ENCODE data around the gene NFX1.
A peak's percentile ranks its signal among the peaks of the same experiment; 100 is the strongest.

NFX1 gene

DNA sequence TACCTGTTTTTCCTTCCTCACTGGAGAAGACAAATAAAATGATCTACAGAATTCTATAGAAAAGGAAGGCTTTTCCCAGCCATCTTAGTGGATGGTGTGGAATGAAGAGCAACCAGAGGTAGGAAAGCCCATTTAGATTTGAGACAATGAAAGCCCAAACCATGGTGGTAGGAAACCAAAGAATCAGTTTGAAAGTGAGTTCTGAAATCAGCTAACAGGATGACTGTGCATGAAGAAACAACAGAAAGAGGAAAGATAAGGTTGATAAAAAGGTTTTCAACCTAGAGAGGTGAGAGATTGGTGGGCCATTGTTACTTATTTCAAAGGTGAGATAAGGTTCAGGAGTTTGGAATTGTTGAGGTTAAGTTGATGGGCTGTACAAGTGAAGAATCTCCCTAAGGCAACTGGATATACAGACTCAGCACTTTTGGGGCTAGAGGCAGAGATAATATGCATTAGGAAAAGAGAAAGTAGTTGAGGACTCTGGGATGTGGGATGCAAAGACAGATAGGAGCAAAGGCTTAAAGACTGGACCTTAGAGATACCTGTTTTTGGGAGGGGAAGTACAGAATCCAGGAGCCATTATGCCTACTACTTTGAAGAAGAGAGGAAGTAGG, 23.1 kb upstream of the NFX1 start:
- H3K4me1 ChIP-seq (ENCODE audit: control insufficient read depth, insufficient read depth, low read length, poor library complexity, severe bottlenecking), result no peaks in the 10 kb centered on the region
- no peaks in the 10 kb centered on the region for H3K9me3 ChIP-seq (ENCODE audit: control insufficient read depth, low read length)
- H3K27ac ChIP-seq (ENCODE audit: low read depth, low read length, severe bottlenecking), result no peak overlapping the region
- no peak overlapping the region for H3K4me3 ChIP-seq (ENCODE audit: extremely low read depth, insufficient read depth, low read length, poor library complexity, severe bottlenecking)
- peaks cover 62% of the 10 kb centered on the region for H3K36me3 ChIP-seq (ENCODE audit: control insufficient read depth, insufficient read depth, low read length)

DNA sequence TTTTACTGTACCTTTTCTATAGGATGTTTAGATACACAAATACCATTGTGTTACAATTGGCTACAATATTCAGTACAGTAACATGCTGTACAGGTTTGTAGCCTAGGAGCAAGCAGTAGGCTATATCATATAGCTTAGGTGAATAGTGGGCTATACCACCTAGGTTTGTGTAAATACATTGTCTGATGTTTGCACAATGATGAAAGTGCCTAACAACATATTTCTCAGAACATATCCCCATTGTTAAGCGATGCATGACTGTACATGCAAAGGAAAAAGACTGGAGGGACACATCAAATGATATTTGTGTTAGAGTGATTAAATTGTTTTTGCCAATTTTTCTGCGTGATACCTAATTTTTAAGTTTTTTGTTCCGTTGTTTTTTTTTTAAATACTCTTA, 20.2 kb upstream of the NFX1 start:
- H3K27ac ChIP-seq (ENCODE audit: low read depth, low read length, severe bottlenecking), result no peak overlapping the region
- no peaks in the 10 kb centered on the region for H3K4me1 ChIP-seq (ENCODE audit: control insufficient read depth, insufficient read depth, low read length, poor library complexity, severe bottlenecking)
- no peak overlapping the region for H3K4me3 ChIP-seq (ENCODE audit: extremely low read depth, insufficient read depth, low read length, poor library complexity, severe bottlenecking)
- H3K36me3 ChIP-seq (ENCODE audit: control insufficient read depth, insufficient read depth, low read length), result peaks cover 82% of the 10 kb centered on the region
- H3K9me3 ChIP-seq (ENCODE audit: control insufficient read depth, low read length), result no peaks in the 10 kb centered on the region
- 100% methylated on average over 2 of the region's 3 CpGs; no CpG with 5 or more reads in 1 of the 2 experiments for WGBS, 2 experiments (ENCODE audit: insufficient coverage in 2 of 2)

- Histone ChIP-seq H3K4me1 (ENCODE audit: control insufficient read depth, insufficient read depth, low read length, poor library complexity, severe bottlenecking) (no peaks in the 10 kb centered on the region), H3K4me3 (ENCODE audit: extremely low read depth, insufficient read depth, low read length, poor library complexity, severe bottlenecking) (no peak overlapping the region), H3K36me3 (ENCODE audit: control insufficient read depth, insufficient read depth, low read length) (peaks cover 90% of the 10 kb centered on the region), H3K27ac (ENCODE audit: low read depth, low read length, severe bottlenecking) (no peak overlapping the region), H3K9me3 (ENCODE audit: control insufficient read depth, low read length) (no peaks in the 10 kb centered on the region)
- WGBS, 2 experiments (ENCODE audit: insufficient coverage in 2 of 2), result 100% methylated on average over 1 of the region's 1 CpG; no CpG with 5 or more reads in 1 of the 2 experiments
Observed at GRCh38 chr9:33272061-33272460, 18.3 kb upstream of the NFX1 start.

DNA sequence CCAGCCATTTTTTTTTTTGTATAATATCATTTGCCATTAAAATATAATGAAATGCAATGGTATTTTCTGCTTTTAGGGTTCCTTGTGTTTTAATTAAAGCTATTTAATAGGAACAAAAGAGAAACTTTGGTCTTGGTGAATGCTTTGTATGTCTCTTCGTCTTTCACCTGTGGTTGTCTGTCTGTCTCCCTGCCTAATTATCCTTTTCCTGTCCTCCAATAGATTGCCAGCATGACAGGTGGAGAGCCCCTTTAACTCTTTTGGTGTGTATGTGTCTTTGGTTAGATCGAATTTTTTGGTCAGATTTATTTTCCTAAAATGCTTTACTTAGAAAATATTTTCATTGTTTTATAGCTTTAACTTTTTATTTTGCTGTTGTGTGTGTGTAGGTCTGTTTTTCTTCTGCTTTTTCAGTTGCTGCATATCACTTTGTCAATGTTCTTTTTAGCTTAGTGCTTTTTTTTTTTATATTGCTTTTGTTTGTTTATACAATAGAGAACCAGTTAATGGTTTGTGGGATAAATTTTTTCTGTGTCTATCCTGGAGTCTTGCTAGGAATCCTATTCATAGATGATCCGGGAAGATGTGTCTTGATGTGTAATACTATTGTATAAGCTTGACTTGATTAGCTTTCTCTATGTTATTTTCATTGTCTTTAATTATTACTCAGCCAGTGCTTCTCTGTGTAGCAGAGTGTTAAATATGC, 16.9 kb upstream of the NFX1 start:
- Histone ChIP-seq H3K36me3 (ENCODE audit: control insufficient read depth, insufficient read depth, low read length) (peaks cover 89% of the 10 kb centered on the region), H3K27ac (ENCODE audit: low read depth, low read length, severe bottlenecking) (no peak overlapping the region), H3K4me1 (ENCODE audit: control insufficient read depth, insufficient read depth, low read length, poor library complexity, severe bottlenecking) (no peaks in the 10 kb centered on the region), H3K4me3 (ENCODE audit: extremely low read depth, insufficient read depth, low read length, poor library complexity, severe bottlenecking) (no peak overlapping the region), H3K9me3 (ENCODE audit: control insufficient read depth, low read length) (no peaks in the 10 kb centered on the region)
- WGBS, 2 experiments (ENCODE audit: insufficient coverage in 2 of 2), result 100% methylated on average over 1 of the region's 3 CpGs; no CpG with 5 or more reads in 1 of the 2 experiments

GRCh38 chr9:33273972-33274328, 16.4 kb upstream of the NFX1 start:
- Histone ChIP-seq H3K4me1 (ENCODE audit: control insufficient read depth, insufficient read depth, low read length, poor library complexity, severe bottlenecking) (no peaks in the 10 kb centered on the region), H3K9me3 (ENCODE audit: control insufficient read depth, low read length) (no peaks in the 10 kb centered on the region), H3K27ac (ENCODE audit: low read depth, low read length, severe bottlenecking) (no peak overlapping the region), H3K4me3 (ENCODE audit: extremely low read depth, insufficient read depth, low read length, poor library complexity, severe bottlenecking) (no peak overlapping the region), H3K36me3 (ENCODE audit: control insufficient read depth, insufficient read depth, low read length) (peaks cover 93% of the 10 kb centered on the region)
- WGBS, 2 experiments (ENCODE audit: insufficient coverage in 2 of 2), result 100% methylated on average over 1 of the region's 2 CpGs

DNA sequence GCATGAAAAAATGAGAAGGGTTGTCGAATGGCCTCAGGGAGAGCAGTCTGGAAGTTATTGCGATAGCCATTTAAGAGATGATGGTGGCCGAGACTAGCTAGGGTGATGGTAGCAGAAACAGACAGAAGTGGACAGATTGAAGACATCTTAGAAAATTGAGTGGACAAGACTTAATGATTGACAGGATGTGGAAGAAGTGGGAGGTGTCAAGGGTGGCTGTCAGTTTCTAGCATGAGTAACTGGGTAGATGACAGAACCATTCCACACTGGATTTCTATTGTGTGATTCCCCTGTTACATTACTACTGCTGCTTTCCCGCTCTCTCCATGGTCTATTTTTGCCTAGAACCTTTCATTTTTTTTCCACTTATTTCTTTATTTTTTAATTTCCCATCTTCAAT, 12.8 kb upstream of the NFX1 start:
- Histone ChIP-seq H3K36me3 (ENCODE audit: control insufficient read depth, insufficient read depth, low read length) (peaks cover 90% of the 10 kb centered on the region), H3K27ac (ENCODE audit: low read depth, low read length, severe bottlenecking) (no peak overlapping the region), H3K4me3 (ENCODE audit: extremely low read depth, insufficient read depth, low read length, poor library complexity, severe bottlenecking) (no peak overlapping the region), H3K9me3 (ENCODE audit: control insufficient read depth, low read length) (no peaks in the 10 kb centered on the region), H3K4me1 (ENCODE audit: control insufficient read depth, insufficient read depth, low read length, poor library complexity, severe bottlenecking) (no peaks in the 10 kb centered on the region)
- 95 to 98% methylated on average over 4 of the region's 4 CpGs for whole genome bisulfite sequencing, 2 experiments (ENCODE audit: insufficient coverage in 2 of 2)

DNA sequence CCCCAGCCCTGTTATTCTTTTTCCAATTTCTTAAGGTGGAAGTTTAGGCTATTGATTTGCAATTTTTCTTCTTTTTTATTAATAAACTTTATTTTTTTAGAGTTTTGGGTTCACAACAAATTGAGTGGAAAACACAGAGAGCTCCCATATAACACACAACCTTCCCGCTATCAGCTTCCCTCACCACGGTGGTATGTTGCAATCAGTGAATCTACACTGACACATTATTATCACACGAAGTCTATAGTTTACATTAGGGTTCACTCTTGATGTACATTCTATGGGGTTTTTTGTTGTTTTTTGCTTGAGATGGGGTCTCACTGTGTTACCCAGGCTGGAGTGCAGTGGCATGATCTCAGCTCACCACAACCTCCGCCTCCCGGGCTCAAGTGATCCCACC, 4.8 kb upstream of the NFX1 start:
- Histone ChIP-seq H3K36me3 (ENCODE audit: control insufficient read depth, insufficient read depth, low read length) (peaks cover 21% of the 10 kb centered on the region), H3K9me3 (ENCODE audit: control insufficient read depth, low read length) (no peaks in the 10 kb centered on the region), H3K4me3 (ENCODE audit: extremely low read depth, insufficient read depth, low read length, poor library complexity, severe bottlenecking) (no peak overlapping the region), H3K27ac (ENCODE audit: low read depth, low read length, severe bottlenecking) (no peak overlapping the region), H3K4me1 (ENCODE audit: control insufficient read depth, insufficient read depth, low read length, poor library complexity, severe bottlenecking) (no peaks in the 10 kb centered on the region)
- WGBS, 2 experiments (ENCODE audit: insufficient coverage in 2 of 2), result 90 to 100% methylated on average over 2 to 3 of the region's 5 CpGs

DNA sequence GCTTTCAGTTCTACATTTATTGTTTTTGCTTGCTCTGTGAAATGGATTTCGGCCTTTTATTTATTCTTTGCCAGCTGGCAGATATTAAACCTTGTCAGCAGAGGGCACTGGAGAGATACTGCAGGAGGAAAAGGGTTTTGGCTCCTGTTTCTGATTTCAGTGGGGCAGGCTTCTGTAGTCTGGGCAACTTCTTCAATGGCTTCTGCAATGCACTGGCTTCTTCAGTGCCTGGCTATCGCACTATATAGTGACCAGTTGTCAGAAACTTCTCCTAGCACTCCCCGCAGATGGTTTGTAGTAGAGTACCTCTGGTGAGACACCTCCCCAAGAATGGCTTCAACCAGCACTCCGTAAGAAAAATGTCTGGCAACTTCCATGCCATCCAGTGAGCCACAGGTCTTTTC, 3.2 kb upstream of the NFX1 start:
- H3K9me3 ChIP-seq (ENCODE audit: control insufficient read depth, low read length), result no peaks in the 10 kb centered on the region
- no peaks in the 10 kb centered on the region for H3K4me1 ChIP-seq (ENCODE audit: control insufficient read depth, insufficient read depth, low read length, poor library complexity, severe bottlenecking)
- no peak overlapping the region for H3K4me3 ChIP-seq (ENCODE audit: extremely low read depth, insufficient read depth, low read length, poor library complexity, severe bottlenecking)
- peaks cover 9% of the 10 kb centered on the region for H3K36me3 ChIP-seq (ENCODE audit: control insufficient read depth, insufficient read depth, low read length)
- no peak overlapping the region for H3K27ac ChIP-seq (ENCODE audit: low read depth, low read length, severe bottlenecking)
- WGBS, 2 experiments (ENCODE audit: insufficient coverage in 2 of 2), result 69 to 78% methylated on average over 4 of the region's 4 CpGs

DNA sequence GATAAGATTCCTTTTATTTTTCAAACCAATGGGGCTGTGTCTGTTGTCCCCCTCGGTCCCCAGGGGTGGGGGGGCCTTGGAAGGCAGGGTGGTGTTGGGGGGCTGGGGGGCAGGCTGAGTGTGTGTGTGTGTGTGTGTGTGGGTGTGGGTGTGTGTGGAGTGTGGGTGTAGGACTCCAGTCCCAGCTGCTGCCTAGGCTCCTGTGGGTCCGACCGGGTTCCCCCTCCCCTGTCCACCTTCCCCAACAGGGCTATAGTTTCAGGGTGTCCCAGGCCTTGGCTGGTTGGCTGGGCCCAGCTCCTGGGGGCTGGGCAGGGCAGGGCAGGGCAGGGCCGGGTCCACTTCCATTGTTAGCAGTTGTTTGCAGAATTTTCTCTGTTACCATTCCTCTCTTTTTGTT, 2.1 kb upstream of the NFX1 start:
- WGBS, 2 experiments (ENCODE audit: insufficient coverage in 2 of 2), result no CpG with 5 or more reads among the region's 4 CpGs

DNA sequence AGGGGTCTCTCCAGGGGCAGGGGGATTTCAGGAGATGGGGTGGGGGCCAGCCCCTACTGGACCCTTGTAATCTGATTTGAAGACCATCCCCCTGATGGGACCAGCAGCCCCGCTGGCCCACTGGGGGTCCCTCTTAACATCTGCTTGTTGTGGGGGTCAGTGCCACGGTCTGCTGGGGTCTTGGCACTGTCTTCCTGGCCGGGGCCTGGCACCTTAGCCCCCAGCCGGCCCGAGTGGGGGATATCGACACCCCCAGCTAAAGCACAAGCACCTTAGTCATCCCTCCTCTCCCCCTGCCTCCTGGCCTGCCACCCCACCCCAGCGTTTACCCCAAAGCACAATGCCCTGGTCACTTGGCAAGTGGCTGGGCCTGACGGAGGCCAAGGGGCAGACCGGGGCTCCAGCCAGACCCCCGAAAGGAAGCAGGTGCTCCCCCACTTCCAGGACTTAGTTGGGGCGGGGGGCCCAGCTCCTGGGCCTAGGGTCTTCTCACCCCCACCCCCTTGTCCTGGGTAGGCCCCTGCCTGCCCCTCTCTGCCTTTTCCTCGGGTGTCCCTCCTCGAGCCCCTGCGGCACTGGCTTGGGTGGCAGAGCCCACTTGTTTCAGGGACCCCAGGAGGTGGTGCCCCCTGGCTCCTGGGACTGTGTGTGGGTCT, 1.4 kb upstream of the NFX1 start:
- H3K4me1 ChIP-seq (ENCODE audit: control insufficient read depth, insufficient read depth, low read length, poor library complexity, severe bottlenecking), result no peaks in the 10 kb centered on the region
- no peaks in the 10 kb centered on the region for H3K9me3 ChIP-seq (ENCODE audit: control insufficient read depth, low read length)
- H3K36me3 ChIP-seq (ENCODE audit: control insufficient read depth, insufficient read depth, low read length), result peaks cover 19% of the 10 kb centered on the region
- H3K4me3 ChIP-seq (ENCODE audit: extremely low read depth, insufficient read depth, low read length, poor library complexity, severe bottlenecking), result peak overlapping the region; percentile 95
- 84 to 92% methylated on average over 4 of the region's 14 CpGs for WGBS, 2 experiments (ENCODE audit: insufficient coverage in 2 of 2)
- H3K27ac ChIP-seq (ENCODE audit: low read depth, low read length, severe bottlenecking), result no peak overlapping the region

More for the DNA sequence above, 2.1 kb upstream of the NFX1 start:
- Histone ChIP-seq H3K9me3 (ENCODE audit: control insufficient read depth, low read length) (no peaks in the 10 kb centered on the region), H3K4me3 (ENCODE audit: extremely low read depth, insufficient read depth, low read length, poor library complexity, severe bottlenecking) (no peak overlapping the region), H3K27ac (ENCODE audit: low read depth, low read length, severe bottlenecking) (no peak overlapping the region), H3K36me3 (ENCODE audit: control insufficient read depth, insufficient read depth, low read length) (peaks cover 12% of the 10 kb centered on the region), H3K4me1 (ENCODE audit: control insufficient read depth, insufficient read depth, low read length, poor library complexity, severe bottlenecking) (no peaks in the 10 kb centered on the region)

DNA sequence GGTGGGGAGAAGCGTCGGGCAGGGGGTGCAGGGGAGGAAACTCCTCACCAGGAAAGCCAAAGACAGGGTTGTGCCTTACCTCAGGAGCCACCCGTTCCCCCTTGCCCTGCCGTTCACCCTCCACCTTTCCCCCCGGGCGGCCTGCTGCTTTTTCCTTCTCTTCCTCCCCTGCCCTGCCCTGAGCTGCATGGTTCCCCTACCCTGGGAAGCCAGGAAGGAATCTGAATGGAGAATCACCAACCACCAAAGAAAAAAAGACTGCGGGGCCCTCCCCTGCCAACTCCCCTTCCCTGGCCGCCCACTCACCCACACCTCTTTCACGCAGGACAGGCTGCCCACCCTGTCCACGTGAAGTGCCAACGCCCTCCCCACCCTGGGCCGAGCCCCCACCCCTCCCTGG, 820 bp upstream of the NFX1 start:
- Histone ChIP-seq H3K36me3 (ENCODE audit: control insufficient read depth, insufficient read depth, low read length) (peaks cover 25% of the 10 kb centered on the region), H3K27ac (ENCODE audit: low read depth, low read length, severe bottlenecking) (peak overlapping the region; percentile 99), H3K4me1 (ENCODE audit: control insufficient read depth, insufficient read depth, low read length, poor library complexity, severe bottlenecking) (no peaks in the 10 kb centered on the region), H3K9me3 (ENCODE audit: control insufficient read depth, low read length) (no peaks in the 10 kb centered on the region), H3K4me3 (ENCODE audit: extremely low read depth, insufficient read depth, low read length, poor library complexity, severe bottlenecking) (peak overlapping the region; percentile 95)
- WGBS, 2 experiments (ENCODE audit: insufficient coverage in 2 of 2), result 66 to 71% methylated on average over 2 to 6 of the region's 12 CpGs
